ENCODE measurements around the gene SLC35F1.

DNA sequence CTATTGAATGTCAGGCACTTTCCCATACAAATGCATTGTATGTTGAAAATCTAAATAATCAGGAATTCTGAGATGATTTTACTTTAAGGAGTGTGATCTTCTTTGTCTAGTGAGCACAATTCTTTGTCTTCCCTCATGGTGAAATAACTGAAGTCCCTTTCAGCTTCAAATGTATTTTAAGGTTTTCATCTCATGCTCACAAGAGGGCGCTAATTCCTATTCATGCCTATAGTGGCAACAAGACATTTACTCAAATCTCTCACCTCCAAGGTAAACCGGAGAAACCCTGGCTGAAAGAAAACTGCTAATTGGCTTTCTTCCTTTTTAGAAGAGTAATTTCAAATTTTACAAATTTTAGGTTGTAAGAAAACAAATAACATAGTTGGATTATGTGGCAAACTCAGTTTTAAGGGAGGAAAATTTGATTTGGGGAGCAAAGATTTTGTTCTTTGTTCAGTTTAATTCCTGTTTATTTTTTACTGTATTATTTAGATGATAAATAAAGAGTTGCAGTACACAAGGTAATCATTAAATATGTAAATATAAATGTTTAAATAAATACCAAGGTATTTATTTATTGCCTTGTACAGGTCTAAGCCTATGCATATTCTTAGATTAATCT, 69.1 kb downstream of the SLC35F1 start:
- TF ChIP-seq, protein P1, sequence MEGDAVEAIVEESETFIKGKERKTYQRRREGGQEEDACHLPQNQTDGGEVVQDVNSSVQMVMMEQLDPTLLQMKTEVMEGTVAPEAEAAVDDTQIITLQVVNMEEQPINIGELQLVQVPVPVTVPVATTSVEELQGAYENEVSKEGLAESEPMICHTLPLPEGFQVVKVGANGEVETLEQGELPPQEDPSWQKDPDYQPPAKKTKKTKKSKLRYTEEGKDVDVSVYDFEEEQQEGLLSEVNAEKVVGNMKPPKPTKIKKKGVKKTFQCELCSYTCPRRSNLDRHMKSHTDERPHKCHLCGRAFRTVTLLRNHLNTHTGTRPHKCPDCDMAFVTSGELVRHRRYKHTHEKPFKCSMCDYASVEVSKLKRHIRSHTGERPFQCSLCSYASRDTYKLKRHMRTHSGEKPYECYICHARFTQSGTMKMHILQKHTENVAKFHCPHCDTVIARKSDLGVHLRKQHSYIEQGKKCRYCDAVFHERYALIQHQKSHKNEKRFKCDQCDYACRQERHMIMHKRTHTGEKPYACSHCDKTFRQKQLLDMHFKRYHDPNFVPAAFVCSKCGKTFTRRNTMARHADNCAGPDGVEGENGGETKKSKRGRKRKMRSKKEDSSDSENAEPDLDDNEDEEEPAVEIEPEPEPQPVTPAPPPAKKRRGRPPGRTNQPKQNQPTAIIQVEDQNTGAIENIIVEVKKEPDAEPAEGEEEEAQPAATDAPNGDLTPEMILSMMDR (conservative IDR thresholded peaks at IDR 0.05), result peak; percentile 79
- no peak for TF ChIP-seq ZFX (IDR thresholded peaks at IDR 0.05)
